ENCODE results near the gene RAB40AL.
A peak's percentile ranks its signal among the peaks of the same experiment; 100 is the strongest.

Gene RAB40AL

DNA sequence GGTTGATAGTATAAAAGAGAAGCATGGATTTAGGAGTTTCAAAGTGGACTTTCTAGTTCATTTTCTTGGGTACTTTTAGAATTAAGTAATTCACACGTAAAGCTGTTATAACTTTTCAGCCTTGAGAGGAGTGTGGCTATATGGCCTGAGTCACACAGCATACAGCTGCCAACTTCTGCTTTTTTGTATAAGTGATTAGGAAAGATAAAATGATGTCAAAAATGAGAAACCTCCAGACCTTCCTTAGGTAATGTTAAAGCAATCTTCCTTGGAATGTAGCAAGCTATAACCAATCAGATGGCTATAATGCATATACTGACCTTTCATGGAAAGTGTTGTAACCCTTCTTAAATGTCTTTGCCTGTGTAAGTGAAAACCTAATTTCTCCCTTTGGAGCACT lies 39.2 kb downstream of the RAB40AL start:
- peak; percentile 84 for DNase-seq (ENCODE audit: low read depth)
- no peak overlapping the region for H3K4me3 ChIP-seq (ENCODE audit: low read depth, low read length)
- no peak for TF ChIP-seq POLR2A (IDR thresholded peaks at IDR 0.05; ENCODE audit: extremely low read depth, insufficient read length)
- TF ChIP-seq, protein P1, sequence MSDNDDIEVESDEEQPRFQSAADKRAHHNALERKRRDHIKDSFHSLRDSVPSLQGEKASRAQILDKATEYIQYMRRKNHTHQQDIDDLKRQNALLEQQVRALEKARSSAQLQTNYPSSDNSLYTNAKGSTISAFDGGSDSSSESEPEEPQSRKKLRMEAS (IDR thresholded peaks at IDR 0.05; ENCODE audit: low read depth, low read length), result no peak
- TF ChIP-seq MYC (IDR thresholded peaks at IDR 0.05; ENCODE audit: low read depth, low read length), result no peak
- TF ChIP-seq, protein P2, sequence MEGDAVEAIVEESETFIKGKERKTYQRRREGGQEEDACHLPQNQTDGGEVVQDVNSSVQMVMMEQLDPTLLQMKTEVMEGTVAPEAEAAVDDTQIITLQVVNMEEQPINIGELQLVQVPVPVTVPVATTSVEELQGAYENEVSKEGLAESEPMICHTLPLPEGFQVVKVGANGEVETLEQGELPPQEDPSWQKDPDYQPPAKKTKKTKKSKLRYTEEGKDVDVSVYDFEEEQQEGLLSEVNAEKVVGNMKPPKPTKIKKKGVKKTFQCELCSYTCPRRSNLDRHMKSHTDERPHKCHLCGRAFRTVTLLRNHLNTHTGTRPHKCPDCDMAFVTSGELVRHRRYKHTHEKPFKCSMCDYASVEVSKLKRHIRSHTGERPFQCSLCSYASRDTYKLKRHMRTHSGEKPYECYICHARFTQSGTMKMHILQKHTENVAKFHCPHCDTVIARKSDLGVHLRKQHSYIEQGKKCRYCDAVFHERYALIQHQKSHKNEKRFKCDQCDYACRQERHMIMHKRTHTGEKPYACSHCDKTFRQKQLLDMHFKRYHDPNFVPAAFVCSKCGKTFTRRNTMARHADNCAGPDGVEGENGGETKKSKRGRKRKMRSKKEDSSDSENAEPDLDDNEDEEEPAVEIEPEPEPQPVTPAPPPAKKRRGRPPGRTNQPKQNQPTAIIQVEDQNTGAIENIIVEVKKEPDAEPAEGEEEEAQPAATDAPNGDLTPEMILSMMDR (IDR thresholded peaks at IDR 0.05; ENCODE audit: low read depth, low read length), result no peak

DNA sequence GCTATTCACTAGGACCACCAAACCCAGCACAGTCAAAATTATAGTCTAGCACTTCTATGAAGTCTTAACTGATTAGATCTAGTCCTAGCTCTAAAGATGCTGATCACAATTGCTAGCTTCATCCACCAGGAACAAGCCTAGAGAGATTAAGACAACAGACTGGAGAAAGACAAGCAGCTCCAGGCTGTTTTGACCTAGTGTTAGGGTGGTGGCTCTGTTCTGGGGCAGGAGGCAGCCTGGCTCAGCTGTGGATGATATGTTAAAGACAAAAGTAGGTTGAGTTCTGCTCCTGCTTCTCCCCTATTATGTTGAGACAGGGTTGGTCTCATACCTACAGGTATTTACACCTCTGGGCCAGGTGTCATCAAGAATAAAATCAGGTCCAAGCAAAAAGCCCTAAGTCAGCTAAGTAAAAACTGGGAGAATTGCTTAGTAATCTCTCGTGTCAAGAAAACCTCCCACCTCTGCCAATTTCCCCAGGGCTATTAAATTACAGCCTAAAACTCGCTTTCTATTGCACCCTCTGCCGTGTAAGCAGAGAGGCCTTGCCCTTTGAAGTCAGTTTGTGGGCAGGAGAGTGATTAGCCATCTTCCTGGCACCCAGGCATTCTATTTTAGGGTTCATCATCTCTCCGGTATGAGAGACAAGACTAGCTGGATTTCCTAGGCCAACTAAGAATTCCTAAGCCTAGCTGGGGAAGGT lies 39.9 kb downstream of the RAB40AL start:
- no peak overlapping the region for H3K4me3 ChIP-seq (ENCODE audit: low read depth, low read length)
- DNase-seq (ENCODE audit: low read depth), result peak; percentile 88
- TF ChIP-seq MYC (IDR thresholded peaks at IDR 0.05; ENCODE audit: low read depth, low read length), result no peak
- no peak for TF ChIP-seq POLR2A (IDR thresholded peaks at IDR 0.05; ENCODE audit: extremely low read depth, insufficient read length)
- TF ChIP-seq, protein P1 (IDR thresholded peaks at IDR 0.05; ENCODE audit: low read depth, low read length), result no peak
- TF ChIP-seq, protein P2 (IDR thresholded peaks at IDR 0.05; ENCODE audit: low read depth, low read length), result no peak

DNA sequence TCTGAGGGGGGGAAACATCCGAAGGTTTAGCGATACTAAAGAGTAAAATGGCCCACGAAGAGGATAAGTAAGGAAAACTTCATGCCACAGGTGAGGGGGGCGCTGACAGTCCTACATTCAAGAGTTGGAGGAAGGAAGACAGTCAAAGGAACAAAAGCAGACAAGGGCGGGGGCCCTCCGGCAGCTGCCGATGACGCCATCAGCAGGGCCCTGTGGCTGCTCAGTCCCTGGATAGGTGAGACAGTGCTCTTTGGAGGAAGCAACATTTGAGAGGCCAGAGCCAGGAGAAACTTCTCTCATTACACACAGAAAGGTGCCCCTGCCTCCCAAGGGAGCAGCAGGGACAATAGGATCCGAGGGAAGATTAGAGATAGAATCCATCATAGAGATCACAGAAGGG lies 41.5 kb downstream of the RAB40AL start:
- H3K4me3 ChIP-seq (ENCODE audit: low read depth, low read length), result no peak overlapping the region
- peak; percentile 74 for DNase-seq (ENCODE audit: low read depth)
- TF ChIP-seq, protein P1 (IDR thresholded peaks at IDR 0.05; ENCODE audit: low read depth, low read length), result no peak
- TF ChIP-seq, protein P2 (IDR thresholded peaks at IDR 0.05; ENCODE audit: low read depth, low read length), result no peak
- no peak for TF ChIP-seq MYC (IDR thresholded peaks at IDR 0.05; ENCODE audit: low read depth, low read length)
- no peak for TF ChIP-seq POLR2A (IDR thresholded peaks at IDR 0.05; ENCODE audit: extremely low read depth, insufficient read length)

DNA sequence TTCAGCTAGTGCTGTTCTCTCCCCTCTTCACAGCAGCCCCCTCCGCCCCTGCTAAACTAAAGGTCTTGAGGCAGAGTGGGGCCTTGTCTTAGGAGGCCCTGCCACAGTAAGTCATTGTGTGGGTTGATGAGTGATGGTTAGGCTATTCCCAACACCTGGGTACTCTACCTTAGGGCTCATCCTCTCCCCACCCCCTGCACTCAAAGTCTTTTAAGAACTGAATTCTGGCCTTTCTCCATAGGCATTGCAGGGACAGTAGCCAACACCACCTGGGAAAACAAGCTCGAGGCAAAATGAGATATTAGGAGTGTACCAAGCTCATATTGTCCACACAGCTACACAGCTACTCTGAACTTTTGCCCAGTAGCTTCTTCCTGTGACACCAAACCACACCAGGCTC lies 42.5 kb downstream of the RAB40AL start:
- no peak overlapping the region for H3K4me3 ChIP-seq (ENCODE audit: low read depth, low read length)
- DNase-seq (ENCODE audit: low read depth), result no peak
- TF ChIP-seq, protein P2 (IDR thresholded peaks at IDR 0.05; ENCODE audit: low read depth, low read length), result no peak
- TF ChIP-seq, protein P1 (IDR thresholded peaks at IDR 0.05; ENCODE audit: low read depth, low read length), result no peak
- TF ChIP-seq MYC (IDR thresholded peaks at IDR 0.05; ENCODE audit: low read depth, low read length) (no peak), POLR2A (IDR thresholded peaks at IDR 0.05; ENCODE audit: extremely low read depth, insufficient read length) (no peak)

DNA sequence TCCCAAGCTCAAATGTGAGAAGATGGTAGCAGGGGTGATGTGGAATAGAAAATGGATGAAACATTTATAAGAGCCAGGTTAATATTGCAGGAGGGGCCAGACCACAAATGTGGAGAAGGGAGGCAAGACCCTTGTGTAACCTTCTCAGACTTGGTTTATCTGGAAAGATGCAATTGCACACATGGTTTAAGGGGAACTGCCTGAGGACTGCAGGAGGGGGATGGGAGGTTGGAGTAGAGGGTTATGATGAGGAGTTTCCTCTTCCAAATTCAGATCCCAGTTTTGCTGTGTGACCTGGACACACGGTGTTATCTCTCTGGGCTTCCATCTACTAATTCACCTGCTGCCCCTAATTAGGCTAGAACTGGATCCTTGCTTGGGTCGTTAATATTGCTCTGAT lies 46.1 kb downstream of the RAB40AL start:
- DNase-seq (ENCODE audit: low read depth), result peak; percentile 60
- no peak overlapping the region for H3K4me3 ChIP-seq (ENCODE audit: low read depth, low read length)
- TF ChIP-seq MYC (IDR thresholded peaks at IDR 0.05; ENCODE audit: low read depth, low read length) (no peak; the same call in 1 of the 2 replicates), POLR2A (IDR thresholded peaks at IDR 0.05; ENCODE audit: extremely low read depth, insufficient read length) (no peak)
- TF ChIP-seq, protein P2 (IDR thresholded peaks at IDR 0.05; ENCODE audit: low read depth, low read length), result no peak
- TF ChIP-seq, protein P1 (IDR thresholded peaks at IDR 0.05; ENCODE audit: low read depth, low read length), result peak; percentile 16; the same call in 1 of the 2 replicates

Data from NB4 (cell line).